Measurements from ENCODE around the gene PLOD1.

Gene PLOD1

DNA sequence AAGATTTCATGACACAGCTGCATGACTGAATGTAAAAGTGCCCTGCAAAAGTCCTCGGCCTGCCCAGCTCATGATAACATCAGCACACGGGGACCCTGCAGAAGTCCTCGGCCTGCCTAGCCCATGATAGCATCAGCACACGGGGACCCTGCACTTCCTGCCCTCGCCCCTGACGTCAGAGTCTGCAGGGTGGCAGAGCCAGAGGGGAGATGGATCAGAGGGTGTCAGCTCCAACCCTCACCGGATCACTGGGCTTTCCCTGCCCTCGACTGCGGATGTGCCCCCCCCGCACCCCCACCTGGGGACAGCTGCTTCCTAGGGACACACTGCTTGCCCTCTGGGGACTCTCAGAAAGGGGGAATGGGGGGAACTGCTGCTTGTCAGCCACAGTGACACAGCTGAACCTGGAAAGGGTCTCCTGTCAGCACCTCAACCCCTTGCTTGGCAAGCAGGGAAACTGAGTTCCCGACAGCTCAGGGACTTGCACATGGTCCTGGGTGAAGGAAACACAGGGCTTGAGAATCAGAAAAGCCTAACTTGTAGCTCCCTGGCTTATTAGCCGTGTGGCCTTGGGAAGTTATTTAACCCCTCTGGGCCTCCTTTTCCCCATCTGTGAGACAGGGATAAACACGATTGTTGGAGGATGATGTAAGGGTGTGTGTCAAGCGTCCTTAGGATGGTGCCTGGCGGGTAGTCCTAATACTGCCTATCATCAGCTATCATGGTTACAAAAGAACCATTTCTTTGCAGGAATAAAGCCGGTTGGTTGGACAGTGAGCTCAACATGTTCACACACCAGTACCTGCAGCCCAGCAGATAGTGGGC is 76.4 kb downstream of the PLOD1 start:
- no peak for DNase-seq

DNA sequence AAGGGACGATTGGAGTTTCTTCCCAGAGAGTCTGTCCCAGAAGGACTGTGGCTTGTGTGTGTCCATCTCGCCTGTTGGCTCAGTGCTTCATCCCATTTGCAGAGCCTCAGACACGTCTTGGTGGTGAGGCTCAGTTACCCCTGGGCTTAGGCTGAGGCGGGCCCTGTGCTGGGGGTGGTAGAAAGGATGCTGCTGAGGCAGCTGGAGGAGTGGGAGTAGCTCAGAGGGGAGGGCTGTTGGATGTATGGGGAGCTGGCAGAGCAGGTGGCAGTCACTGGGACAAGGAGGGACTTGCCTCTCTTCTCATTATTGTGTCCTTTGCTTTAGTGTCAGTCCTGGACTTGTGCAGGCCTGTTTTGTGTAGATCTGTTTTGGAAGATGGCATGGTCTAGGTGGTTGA is 77.5 kb downstream of the PLOD1 start:
- DNase-seq = no peak

DNA sequence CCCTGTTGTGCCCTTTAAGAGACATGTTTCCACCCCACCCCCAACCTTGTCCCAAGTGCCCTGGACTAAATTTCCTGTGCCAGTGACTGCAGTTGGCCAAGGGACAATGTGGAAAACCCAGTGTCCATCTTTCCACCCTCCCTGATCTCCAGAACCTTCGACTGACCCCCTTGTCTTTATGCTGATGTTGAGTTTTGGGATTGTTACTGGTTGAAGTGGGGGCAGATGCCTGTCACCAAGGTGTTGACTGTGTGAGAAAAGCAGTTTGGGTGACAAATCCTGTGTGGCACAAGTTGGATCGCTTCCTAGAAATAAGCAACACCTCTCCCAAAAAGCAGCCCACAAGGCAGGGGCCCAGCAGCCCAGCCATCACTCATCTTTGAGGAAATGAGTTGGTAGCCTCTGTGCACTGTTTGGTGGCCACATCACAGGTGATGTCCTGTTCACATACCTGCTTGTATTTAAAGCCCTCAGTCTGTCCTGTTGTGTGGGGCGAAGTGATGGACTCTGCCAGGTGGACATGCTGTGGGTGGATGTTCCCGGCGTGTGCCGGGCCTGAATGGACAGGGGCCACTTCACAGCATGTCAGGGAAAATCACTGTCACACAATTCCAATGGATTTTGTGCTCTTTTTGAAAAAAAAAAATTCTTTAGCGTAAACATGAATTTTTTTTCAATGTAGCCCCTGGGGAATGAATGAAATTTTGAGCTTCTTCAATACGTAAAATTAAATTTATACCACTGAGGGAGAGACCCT is 78.2 kb downstream of the PLOD1 start:
- no peak for DNase-seq

DNA sequence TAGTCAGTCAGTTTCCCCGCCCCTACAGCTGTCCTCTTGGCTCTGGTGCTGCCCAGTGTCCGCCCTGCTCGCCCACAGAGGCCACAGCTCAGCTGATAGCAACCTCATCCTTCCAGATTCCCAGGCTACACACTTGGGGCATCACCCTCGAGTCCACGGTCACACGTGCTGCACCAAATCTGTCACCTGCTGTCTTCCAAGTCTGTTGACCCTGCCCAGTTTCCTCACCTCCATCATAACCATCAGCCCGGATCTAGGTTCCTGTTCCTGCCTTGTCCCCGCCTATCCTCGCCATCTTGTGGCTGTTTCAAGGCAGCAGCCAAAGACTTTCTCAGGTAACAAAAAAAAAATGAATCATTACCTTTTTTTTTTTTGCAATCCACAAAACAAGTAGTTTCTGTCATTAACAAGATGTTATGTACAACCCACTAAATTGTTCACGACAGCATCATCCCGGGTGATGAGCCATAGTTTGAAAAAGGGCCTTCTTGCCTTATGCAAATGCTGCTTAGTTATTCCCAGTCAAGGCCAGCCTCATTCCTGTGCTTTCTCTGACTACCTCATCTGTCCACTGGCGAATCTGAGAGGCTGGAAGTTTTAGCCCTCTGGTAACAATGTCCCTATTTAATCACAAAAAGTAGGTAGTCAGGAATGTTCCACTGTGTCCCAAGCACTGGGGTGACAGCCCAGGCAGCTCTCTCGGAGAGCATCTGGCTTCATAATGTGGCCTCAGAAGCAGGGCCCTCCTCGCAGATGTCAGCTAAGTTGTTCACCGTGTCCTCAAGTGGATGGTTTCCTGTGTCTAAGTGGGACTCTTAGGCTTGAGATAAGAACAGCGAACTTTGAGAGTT is 79.8 kb downstream of the PLOD1 start:
- no peak for DNase-seq

DNA sequence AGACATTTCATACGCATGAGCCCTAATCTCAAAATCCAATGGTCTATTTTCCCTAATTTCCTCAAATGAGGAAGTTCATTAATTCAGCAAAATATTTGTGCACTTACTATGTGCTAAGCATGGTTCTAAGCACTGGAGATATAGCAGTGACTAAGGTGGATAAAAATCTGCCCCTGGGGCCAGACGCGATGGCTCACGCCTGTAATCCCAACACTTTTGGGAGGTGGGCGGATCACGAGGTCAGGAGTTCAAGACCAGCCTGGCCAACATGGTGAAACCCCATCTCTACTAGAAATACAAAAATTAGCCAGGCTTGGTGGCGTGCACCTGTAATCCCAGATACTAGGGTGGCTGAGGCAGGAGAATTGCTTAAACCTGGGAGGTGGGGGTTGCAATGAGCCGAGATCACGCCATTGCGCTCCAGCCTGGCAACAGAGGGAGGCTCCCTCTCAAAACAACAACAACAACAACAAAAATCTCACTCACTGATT is 80.5 kb downstream of the PLOD1 start:
- no peak for DNase-seq

DNA sequence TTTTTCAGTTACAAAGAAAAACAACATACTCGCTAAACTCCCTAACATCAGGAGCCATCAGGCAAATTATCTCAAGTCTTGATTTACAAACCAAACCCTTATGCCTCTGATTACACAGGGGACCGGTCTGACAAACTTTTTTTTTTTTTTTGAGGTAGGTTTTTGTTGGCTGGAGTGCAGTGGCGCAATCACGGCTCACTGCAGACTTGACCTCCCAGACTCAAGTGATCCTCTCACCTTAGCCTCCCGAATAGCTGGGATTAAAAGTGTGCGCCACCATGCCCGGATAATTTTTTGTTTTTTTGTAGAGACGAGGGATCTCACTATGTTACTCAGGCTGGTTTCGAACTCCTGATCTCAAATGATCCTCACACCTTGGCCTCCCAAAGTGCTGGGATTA is 81.0 kb downstream of the PLOD1 start:
- no peak for DNase-seq

DNA sequence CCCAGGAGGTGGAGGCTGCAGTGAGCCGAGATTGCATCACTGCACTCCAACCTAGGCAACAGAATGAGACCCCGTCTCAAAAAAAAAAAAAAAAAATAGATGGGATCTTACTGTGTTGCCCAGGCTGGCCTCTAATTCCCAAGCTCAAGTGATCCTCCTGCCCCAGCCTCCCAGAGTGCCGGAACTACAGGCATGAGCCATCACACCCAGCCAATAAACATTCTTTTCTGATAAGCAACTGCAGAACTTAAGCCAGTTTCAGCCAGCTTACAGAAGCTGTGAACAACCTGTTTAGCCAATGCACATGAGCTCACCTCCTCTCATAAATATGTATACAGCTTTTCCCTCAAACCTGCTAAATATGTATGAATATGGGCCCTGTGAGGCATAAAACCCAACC is 81.7 kb downstream of the PLOD1 start:
- DNase-seq = no peak

DNA sequence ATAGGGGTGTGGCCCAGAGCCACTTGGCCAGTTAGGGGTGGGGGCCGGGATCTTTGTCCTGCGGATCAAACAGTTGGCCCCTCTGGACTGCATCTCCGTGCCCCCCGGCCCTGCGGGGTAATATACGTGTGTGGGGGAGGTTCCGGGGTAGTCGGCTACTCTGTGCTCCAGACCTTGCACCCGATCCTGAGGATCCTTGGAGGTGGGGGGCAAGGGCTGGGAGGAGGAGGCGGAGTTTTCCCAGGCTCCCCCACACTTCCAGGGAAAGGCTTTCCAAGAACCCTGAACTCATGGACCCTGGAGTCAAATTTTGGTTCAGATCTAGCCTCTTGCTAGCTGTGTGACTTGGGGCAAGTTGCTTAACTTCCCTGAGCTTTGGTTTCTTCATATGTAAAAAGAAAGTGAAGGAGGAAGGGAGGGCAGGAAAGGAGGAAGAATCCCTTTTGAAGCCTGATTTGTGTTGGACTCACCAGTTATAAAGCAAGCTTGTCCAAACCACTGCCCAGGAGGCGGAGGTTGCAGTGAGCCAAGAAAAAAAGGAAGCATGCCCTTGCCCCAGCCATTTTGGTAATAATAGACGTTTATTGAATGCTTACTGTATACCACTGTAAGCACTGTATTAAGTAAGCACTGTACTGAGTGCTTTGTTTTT is 85.5 kb downstream of the PLOD1 start:
- DNase-seq = peak; percentile 90

DNA sequence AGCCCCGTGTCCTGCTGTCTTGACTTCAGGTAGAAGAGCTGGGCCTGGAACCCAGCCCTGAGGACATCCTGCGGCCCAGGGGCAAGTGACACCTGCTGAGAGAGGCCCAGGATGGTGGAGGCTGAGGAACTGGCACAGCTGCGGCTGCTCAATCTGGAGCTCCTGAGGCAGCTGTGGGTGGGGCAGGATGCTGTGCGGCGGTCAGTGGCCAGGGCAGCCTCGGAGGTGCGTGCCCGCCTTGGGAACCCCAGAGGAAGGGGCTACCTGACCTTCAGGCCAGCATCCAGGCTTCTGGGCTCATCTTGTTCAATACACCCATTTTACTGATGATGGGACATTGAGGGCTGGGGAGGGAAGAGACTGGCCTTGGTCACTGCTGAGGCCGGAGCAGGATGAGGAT is 87.1 kb downstream of the PLOD1 start:
- no peak for DNase-seq

DNA sequence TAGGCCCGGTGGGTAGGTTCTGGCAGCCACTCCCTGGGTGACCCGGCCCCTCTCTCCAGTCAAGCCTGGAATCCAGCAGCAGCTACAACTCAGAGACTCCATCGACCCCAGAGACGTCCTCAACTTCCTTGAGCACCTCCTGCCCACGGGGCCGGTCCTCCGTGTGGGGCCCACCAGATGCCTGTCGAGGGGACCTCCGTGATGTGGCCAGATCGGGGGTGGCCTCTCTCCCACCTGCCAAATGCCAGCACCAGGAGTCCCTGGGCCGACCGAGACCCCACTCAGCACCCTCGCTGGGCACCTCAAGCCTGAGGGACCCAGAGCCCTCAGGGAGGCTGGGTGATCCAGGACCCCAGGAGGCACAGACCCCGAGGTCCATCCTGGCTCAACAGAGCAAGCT is 87.5 kb downstream of the PLOD1 start:
- DNase-seq = no peak

All from suppressor macrophage treated with lipopolysaccharide for 4 hours (primary cell).